ENCODE results near the gene TCL1B.
A peak's percentile ranks its signal among the peaks of the same experiment; 100 is the strongest.

TCL1B gene

GRCh38 chr14:95699412-95699811 lies 13.2 kb downstream of the TCL1B start:
- DNase-seq (ENCODE audit: insufficient read length, low spot score), result no peak
- TF ChIP-seq TAF1 (IDR thresholded peaks at IDR 0.05; ENCODE audit: low read depth, low read length), result 0 out of 2 replicates have a peak, but pooled peaks have one; percentile 38
- peak; percentile 20; the same call in 1 of the 2 replicates for TF ChIP-seq POLR2A (IDR thresholded peaks at IDR 0.05; ENCODE audit: low read depth, low read length)
- no peak for TF ChIP-seq PAX5 (IDR thresholded peaks at IDR 0.05; ENCODE audit: insufficient read depth, low read length, severe bottlenecking)
- no peak for FAIRE-seq

GRCh38 chr14:95700221-95700976 lies 14.2 kb downstream of the TCL1B start:
- DNase-seq (ENCODE audit: insufficient read length, low spot score), result no peak
- TF ChIP-seq POU2F2 (IDR thresholded peaks at IDR 0.05; ENCODE audit: low read depth, low read length) (no peak), POLR2A (IDR thresholded peaks at IDR 0.05; ENCODE audit: low read depth, low read length) (no peak), POLR2AphosphoS5 (IDR thresholded peaks at IDR 0.05; ENCODE audit: low read depth, low read length) (no peak), PAX5 (IDR thresholded peaks at IDR 0.05; ENCODE audit: insufficient read depth, low read length, severe bottlenecking) (no peak), SPI1 (IDR thresholded peaks at IDR 0.05; ENCODE audit: low read depth, low read length) (no peak), TAF1 (IDR thresholded peaks at IDR 0.05; ENCODE audit: low read depth, low read length) (no peak)
- peak; percentile 72 for FAIRE-seq

GRCh38 chr14:95701846-95702221 lies 15.6 kb downstream of the TCL1B start:
- no peak for FAIRE-seq
- TF ChIP-seq TAF1 (IDR thresholded peaks at IDR 0.05; ENCODE audit: low read depth, low read length) (no peak), SPI1 (IDR thresholded peaks at IDR 0.05; ENCODE audit: low read depth, low read length) (no peak), POU2F2 (IDR thresholded peaks at IDR 0.05; ENCODE audit: low read depth, low read length) (no peak), POLR2AphosphoS5 (IDR thresholded peaks at IDR 0.05; ENCODE audit: low read depth, low read length) (no peak)
- DNase-seq (ENCODE audit: insufficient read length, low spot score), result no peak

DNA sequence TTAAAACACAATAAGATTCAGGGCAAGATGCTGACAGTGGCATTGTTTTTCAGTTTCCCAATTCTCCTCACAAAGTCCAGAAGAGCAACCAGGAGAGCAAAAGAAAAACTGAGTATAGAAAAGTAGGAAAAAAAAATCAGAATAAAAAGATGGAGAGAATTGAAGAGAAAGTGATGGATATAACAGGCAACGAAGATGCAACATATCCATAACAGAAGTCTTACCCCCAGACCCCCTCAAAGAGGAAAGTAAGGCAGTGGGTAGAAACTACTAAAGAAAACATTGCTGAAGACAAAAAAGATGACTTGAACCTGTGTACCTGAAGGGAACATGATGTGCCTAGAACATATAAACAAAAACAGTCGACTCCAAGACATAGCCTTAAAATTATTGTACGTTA lies 17.1 kb downstream of the TCL1B start:
- TF ChIP-seq PAX5 (IDR thresholded peaks at IDR 0.05; ENCODE audit: insufficient read depth, low read length, severe bottlenecking) (no peak), POU2F2 (IDR thresholded peaks at IDR 0.05; ENCODE audit: low read depth, low read length) (no peak), POLR2AphosphoS5 (IDR thresholded peaks at IDR 0.05; ENCODE audit: low read depth, low read length) (no peak), POLR2A (IDR thresholded peaks at IDR 0.05; ENCODE audit: low read depth, low read length) (no peak), SPI1 (IDR thresholded peaks at IDR 0.05; ENCODE audit: low read depth, low read length) (no peak), TAF1 (IDR thresholded peaks at IDR 0.05; ENCODE audit: low read depth, low read length) (no peak)
- DNase-seq (ENCODE audit: insufficient read length, low spot score) (no peak), FAIRE-seq (no peak)

- FAIRE-seq (no peak), DNase-seq (ENCODE audit: insufficient read length, low spot score) (no peak)
- TF ChIP-seq PAX5 (IDR thresholded peaks at IDR 0.05; ENCODE audit: insufficient read depth, low read length, severe bottlenecking), result no peak
- TF ChIP-seq POLR2A (IDR thresholded peaks at IDR 0.05; ENCODE audit: low read depth, low read length), result no peak
- TF ChIP-seq SPI1 (IDR thresholded peaks at IDR 0.05; ENCODE audit: low read depth, low read length), result no peak
These were observed 17.6 kb downstream of the TCL1B start for GRCh38 chr14:95703805-95704204.

DNA sequence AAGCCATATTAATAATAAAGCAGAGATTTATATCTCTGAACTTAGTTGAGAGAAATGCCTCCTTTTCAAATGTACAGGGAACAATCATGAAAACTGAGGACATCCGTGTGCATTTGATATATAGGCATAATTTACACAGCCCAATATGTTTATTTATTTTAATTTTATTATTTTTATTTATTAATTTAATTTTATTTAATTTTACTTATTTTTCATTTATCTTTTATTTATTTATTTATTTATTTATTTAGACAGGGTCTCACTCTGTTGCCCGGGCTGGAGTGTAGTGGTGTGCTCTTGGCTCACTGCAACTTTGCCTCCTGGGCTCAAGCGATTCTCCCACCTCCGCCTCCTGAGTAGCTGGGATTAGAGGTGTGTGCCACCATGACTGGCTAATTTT lies 19.3 kb downstream of the TCL1B start:
- FAIRE-seq (no peak), DNase-seq (ENCODE audit: insufficient read length, low spot score) (no peak)
- TF ChIP-seq TAF1 (IDR thresholded peaks at IDR 0.05; ENCODE audit: low read depth, low read length), result no peak
- no peak for TF ChIP-seq POLR2AphosphoS5 (IDR thresholded peaks at IDR 0.05; ENCODE audit: low read depth, low read length)
- TF ChIP-seq PAX5 (IDR thresholded peaks at IDR 0.05; ENCODE audit: insufficient read depth, low read length, severe bottlenecking), result no peak
- TF ChIP-seq SPI1 (IDR thresholded peaks at IDR 0.05; ENCODE audit: low read depth, low read length), result no peak
- no peak for TF ChIP-seq POU2F2 (IDR thresholded peaks at IDR 0.05; ENCODE audit: low read depth, low read length)
- TF ChIP-seq POLR2A (IDR thresholded peaks at IDR 0.05; ENCODE audit: low read depth, low read length), result no peak

DNA sequence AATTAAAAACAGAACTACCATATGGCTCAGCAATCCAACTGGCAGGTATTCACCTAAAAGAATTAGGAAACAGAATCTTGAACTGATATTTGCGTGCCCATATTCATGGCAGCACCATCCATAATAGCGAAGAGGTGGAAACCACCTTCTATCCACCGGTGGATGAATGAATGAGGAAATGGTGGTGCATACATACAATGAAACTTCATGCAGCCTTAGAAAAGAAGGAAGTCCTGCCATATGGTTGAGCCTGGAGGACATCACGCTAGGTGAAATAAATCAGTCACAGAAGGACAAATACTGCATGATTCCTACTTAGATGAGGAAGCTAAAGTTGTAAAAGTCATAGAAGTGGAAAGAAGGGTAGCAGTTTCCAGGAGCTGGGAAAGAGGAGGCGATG lies 21.1 kb downstream of the TCL1B start:
- TF ChIP-seq SPI1 (IDR thresholded peaks at IDR 0.05; ENCODE audit: low read depth, low read length) (peak; percentile 67), TAF1 (IDR thresholded peaks at IDR 0.05; ENCODE audit: low read depth, low read length) (no peak), PAX5 (IDR thresholded peaks at IDR 0.05; ENCODE audit: insufficient read depth, low read length, severe bottlenecking) (no peak), POLR2AphosphoS5 (IDR thresholded peaks at IDR 0.05; ENCODE audit: low read depth, low read length) (no peak)
- peak; percentile 84 for FAIRE-seq
- DNase-seq (ENCODE audit: insufficient read length, low spot score), result no peak

GRCh38 chr14:95710106-95710505 lies 23.9 kb downstream of the TCL1B start:
- FAIRE-seq (no peak), DNase-seq (ENCODE audit: insufficient read length, low spot score) (no peak)
- TF ChIP-seq PAX5 (IDR thresholded peaks at IDR 0.05; ENCODE audit: insufficient read depth, low read length, severe bottlenecking) (no peak), POU2F2 (IDR thresholded peaks at IDR 0.05; ENCODE audit: low read depth, low read length) (no peak), TAF1 (IDR thresholded peaks at IDR 0.05; ENCODE audit: low read depth, low read length) (no peak), SPI1 (IDR thresholded peaks at IDR 0.05; ENCODE audit: low read depth, low read length) (no peak), POLR2A (IDR thresholded peaks at IDR 0.05; ENCODE audit: low read depth, low read length) (no peak), POLR2AphosphoS5 (IDR thresholded peaks at IDR 0.05; ENCODE audit: low read depth, low read length) (no peak)

DNA sequence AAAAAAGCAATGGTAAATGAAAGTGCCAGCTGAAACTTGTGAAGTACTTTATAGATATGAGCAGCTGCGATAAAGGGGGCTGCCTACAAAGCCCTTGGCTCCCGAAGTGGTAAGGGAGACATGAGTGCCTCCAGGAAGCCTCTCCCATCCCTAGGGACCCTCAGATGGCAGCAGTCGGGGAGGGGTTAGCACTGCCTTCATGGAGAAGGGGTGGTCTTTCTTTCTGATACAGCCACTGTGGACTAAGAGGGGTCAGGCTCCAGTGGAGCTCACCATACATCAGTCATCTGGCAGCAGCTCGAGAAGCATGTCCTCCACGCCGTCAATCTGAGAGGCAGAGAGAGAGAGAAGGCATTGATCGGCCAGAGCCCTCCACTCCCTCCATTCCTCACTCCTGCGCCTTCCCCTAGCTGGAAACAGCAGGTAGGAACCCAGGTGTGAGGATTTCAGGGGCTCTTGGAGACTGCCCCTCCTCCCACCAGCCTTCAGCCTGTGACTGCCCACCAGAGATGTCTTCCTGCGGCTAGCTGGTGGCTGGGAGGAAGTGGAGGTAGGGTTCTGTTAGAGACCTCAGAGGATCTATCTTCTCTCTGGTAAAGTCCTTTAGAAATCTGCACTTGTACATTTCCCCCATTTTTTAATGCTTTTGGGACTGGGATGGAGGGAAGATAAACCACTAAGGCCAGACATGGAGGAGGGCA lies 25.4 kb downstream of the TCL1B start:
- FAIRE-seq, result peak; percentile 88
- TF ChIP-seq SPI1 (IDR thresholded peaks at IDR 0.05; ENCODE audit: low read depth, low read length) (peak; percentile 80), TAF1 (IDR thresholded peaks at IDR 0.05; ENCODE audit: low read depth, low read length) (no peak)
- no peak for DNase-seq (ENCODE audit: insufficient read length, low spot score)

DNA sequence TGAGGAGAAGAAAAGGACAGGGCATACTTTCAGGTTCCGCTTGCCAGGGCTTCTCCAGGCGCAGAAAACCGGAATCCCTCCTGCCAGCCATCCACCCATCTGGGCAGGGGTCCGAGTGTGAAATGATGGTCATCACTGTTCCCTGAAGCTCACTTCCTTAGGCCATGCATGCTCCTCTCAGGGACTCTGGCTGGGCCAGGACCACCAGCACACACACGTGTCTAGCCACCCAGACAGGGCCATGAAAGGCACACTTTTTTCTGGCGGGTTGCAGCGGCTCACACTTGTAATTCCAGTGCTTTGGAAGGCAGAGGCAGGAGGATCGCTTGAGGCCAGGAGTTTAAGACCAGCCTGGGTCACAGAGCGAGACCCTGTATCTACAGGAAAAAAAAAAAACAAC lies 26.2 kb downstream of the TCL1B start:
- no peak for DNase-seq (ENCODE audit: insufficient read length, low spot score)
- TF ChIP-seq PAX5 (IDR thresholded peaks at IDR 0.05; ENCODE audit: insufficient read depth, low read length, severe bottlenecking) (no peak), POLR2AphosphoS5 (IDR thresholded peaks at IDR 0.05; ENCODE audit: low read depth, low read length) (no peak), POLR2A (IDR thresholded peaks at IDR 0.05; ENCODE audit: low read depth, low read length) (no peak)
- no peak for FAIRE-seq

Data from GM12891 (cell line).